ENCODE results near the gene SAPCD2.
A peak's percentile ranks its signal among the peaks of the same experiment; 100 is the strongest.

SAPCD2 gene

GRCh38 chr9:137110911-137111787 is 40.8 kb upstream of the SAPCD2 start:
- ChIA-PET CTCF (interaction anchor here (1.1 to 1.3 kb wide), 3 partner anchors 44 to 82 kb away, joined by 3 to 4 read pairs (median 3); no protein-coding TSS in a partner anchor), POLR2A (interaction anchor here (1.0 kb wide), 1 partner anchor 130 kb away, joined by 3 read pairs; the partner anchor contains the start of gene TUBB4B)
- TF ChIP-seq, protein P1, sequence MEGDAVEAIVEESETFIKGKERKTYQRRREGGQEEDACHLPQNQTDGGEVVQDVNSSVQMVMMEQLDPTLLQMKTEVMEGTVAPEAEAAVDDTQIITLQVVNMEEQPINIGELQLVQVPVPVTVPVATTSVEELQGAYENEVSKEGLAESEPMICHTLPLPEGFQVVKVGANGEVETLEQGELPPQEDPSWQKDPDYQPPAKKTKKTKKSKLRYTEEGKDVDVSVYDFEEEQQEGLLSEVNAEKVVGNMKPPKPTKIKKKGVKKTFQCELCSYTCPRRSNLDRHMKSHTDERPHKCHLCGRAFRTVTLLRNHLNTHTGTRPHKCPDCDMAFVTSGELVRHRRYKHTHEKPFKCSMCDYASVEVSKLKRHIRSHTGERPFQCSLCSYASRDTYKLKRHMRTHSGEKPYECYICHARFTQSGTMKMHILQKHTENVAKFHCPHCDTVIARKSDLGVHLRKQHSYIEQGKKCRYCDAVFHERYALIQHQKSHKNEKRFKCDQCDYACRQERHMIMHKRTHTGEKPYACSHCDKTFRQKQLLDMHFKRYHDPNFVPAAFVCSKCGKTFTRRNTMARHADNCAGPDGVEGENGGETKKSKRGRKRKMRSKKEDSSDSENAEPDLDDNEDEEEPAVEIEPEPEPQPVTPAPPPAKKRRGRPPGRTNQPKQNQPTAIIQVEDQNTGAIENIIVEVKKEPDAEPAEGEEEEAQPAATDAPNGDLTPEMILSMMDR (IDR thresholded peaks at IDR 0.05; ENCODE audit: control extremely low read depth, extremely low read depth, low read depth, missing control alignments): no peak
- DNase-seq (ENCODE audit: extremely low spot score): no peak

- TF ChIP-seq, protein P1 (IDR thresholded peaks at IDR 0.05; ENCODE audit: control extremely low read depth, extremely low read depth, low read depth, missing control alignments): no peak
- ChIA-PET CTCF (no interaction called here), POLR2A (no interaction called here)
- peak; percentile 13 for DNase-seq (ENCODE audit: extremely low spot score)
These were observed 40.0 kb upstream of the SAPCD2 start for GRCh38 chr9:137110147-137110910.

GRCh38 chr9:137109250-137110146 is 39.1 kb upstream of the SAPCD2 start:
- TF ChIP-seq, protein P1 (IDR thresholded peaks at IDR 0.05; ENCODE audit: control extremely low read depth, extremely low read depth, low read depth, missing control alignments): no peak
- POLR2A ChIA-PET: no interaction called here
- DNase-seq (ENCODE audit: extremely low spot score): peak; percentile 8
- CTCF ChIA-PET: interaction anchor here (1.0 to 1.4 kb wide), 2 partner anchors 12 to 14 kb away, joined by 4 to 5 read pairs; no protein-coding TSS in a partner anchor

GRCh38 chr9:137108608-137109249 is 38.4 kb upstream of the SAPCD2 start:
- DNase-seq (ENCODE audit: extremely low spot score): peak; percentile 7
- CTCF ChIA-PET: interaction anchor here (1.0 to 1.4 kb wide), 2 partner anchors 11 to 13 kb away, joined by 4 to 5 read pairs; no protein-coding TSS in a partner anchor
- POLR2A ChIA-PET: interaction anchor here (1.4 kb wide), 1 partner anchor 13 kb away, joined by 4 read pairs; no protein-coding TSS in a partner anchor
- TF ChIP-seq, protein P1 (IDR thresholded peaks at IDR 0.05; ENCODE audit: control extremely low read depth, extremely low read depth, low read depth, missing control alignments): no peak

- CTCF ChIA-PET: interaction anchor here (1.7 to 3.4 kb wide), 2 partner anchors 13 to 19 kb away, joined by 3 to 18 read pairs; no protein-coding TSS in a partner anchor
- TF ChIP-seq, protein P1 (IDR thresholded peaks at IDR 0.05; ENCODE audit: control extremely low read depth, extremely low read depth, low read depth, missing control alignments): no peak
- DNase-seq (ENCODE audit: extremely low spot score): no peak
These were observed 37.6 kb upstream of the SAPCD2 start for GRCh38 chr9:137107982-137108381.

More at GRCh38 chr9:137107982-137108381, 37.6 kb upstream of the SAPCD2 start:
- POLR2A ChIA-PET: interaction anchor here (1.3 to 1.4 kb wide), 2 partner anchors 12 to 21 kb away, joined by 3 to 4 read pairs; partner anchors contain the start of gene MAN1B1

All from GM10248 (cell line).